Activated CD4-positive, alpha-beta T cell treated with anti-CD3 and anti-CD28 coated beads, Interleukin-2, amount 10 ng/mL, durations not matched to agents 24 days and 14 days (primary cell): ENCODE data around the gene SSX5. TPM values are rescaled to one million over a fixed set of nuclear protein-coding genes. Genes with fewer than 3 reads are reported as not detected.

Experiments
- total RNA-seq: library from RNA; stranded (reverse); gene quantifications from 2 replicates; pipeline ENCODE4 v1.2.3, GENCODE V29; 2022

The SSX5 gene
- total RNA-seq, 1 donor from 2014 or later: not detected

Other genes with a start within 250 kb of the SSX5 start
- 5.6 and 5.7 TPM in 2 replicates for gene ZNF182, start 192.8 kb downstream of the SSX5 start, total RNA-seq
- not detected in 2 replicates for gene SPACA5, start 189.8 kb downstream of the SSX5 start, total RNA-seq
- gene ZNF630, start 125.2 kb downstream of the SSX5 start, total RNA-seq: 0.19 and 0.33 TPM in 2 replicates
- not detected in 2 replicates for gene SPACA5B, start 66.2 kb downstream of the SSX5 start, total RNA-seq
- not detected in 2 replicates for gene SSX1, start 58.6 kb upstream of the SSX5 start, total RNA-seq
- not detected in 2 replicates for gene SSX3, start 159.9 kb upstream of the SSX5 start, total RNA-seq
- gene SSX4, start 186.7 kb upstream of the SSX5 start, total RNA-seq: not detected in 2 replicates
- not detected in 2 replicates for gene SSX4B, start 215.2 kb upstream of the SSX5 start, total RNA-seq